ENCODE data around the gene IQGAP2. TPM values are rescaled to one million over a fixed set of nuclear protein-coding genes. Genes with fewer than 3 reads are reported as not detected.

Gene IQGAP2
- total and polyA plus RNA-seq, 9 of the 15 experiments (the other 6 are each of a cell fraction or from before 2014, with no cell fraction given): 8.7 to 23.2 (median 17.4) TPM

DNA sequence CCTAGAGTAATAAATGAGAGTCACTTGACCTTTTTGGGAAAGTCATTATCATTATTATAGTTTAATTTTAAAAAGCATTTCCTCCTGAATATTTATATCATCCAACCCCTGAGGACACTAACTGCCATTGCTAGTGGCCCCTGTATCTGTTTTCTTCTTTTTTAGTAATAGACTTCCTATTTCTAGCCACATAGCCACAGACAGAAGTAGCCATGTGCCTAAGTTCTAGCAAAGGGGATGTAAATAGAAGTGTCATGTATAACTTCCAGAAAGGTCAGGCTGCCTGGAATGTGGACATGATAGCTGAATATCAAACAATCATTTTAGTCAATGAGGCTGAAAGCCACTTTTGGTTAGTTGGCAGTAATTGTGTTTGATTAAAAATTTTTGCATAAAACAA lies 37.5 kb upstream of the IQGAP2 start:
- Histone ChIP-seq H3K79me2 (ENCODE audit: control insufficient read depth, insufficient read depth, low read length) (no peaks in the 10 kb centered on the region), H2AFZ (ENCODE audit: low read depth, low read length) (peak overlapping the region; percentile 34), H3K27ac (ENCODE audit: extremely low read depth, low read depth, low read length) (no peak overlapping the region), H3K9me3 (replicated peaks; ENCODE audit: control insufficient read depth, insufficient read depth, low read depth, low read length) (no peaks in the 10 kb centered on the region), H3K4me1 (replicated peaks in 1 of 2; ENCODE audit: control insufficient read depth in 2 of 2, insufficient read depth in 2 of 2, low read length in 2 of 2) (peaks cover 8 to 44% of the 10 kb centered on the region in 2 experiments; a peak in 4 of 5 replicates), H4K20me1 (replicated peaks; ENCODE audit: control insufficient read depth, insufficient read depth, low read length) (no peaks in the 10 kb centered on the region), H3K9ac (ENCODE audit: insufficient read depth in 1 of 2, low read depth in 2 of 2, low read length in 2 of 2) (no peak overlapping the region), H3K36me3 (ENCODE audit: control insufficient read depth, insufficient read depth, low read length) (no peaks in the 10 kb centered on the region), H3K27me3 (ENCODE audit: control insufficient read depth in 2 of 2, insufficient read depth in 2 of 2, low read length in 2 of 2) (no peaks in the 10 kb centered on the region), H3K4me3 (no peak overlapping the region), H3K9me1 (ENCODE audit: control insufficient read depth, insufficient read depth, low read length) (no peaks in the 10 kb centered on the region), H3K4me2 (ENCODE audit: insufficient read depth, low read length) (no peak overlapping the region)
- no peak for FAIRE-seq
- ChIA-PET CTCF (ENCODE audit: low intra/inter-chr PET ratio) (no interaction called here), POLR2A (no interaction called here)
- no peak for TF ChIP-seq TRIM25 (IDR thresholded peaks at IDR 0.05; ENCODE audit: borderline replicate concordance)
- TF ChIP-seq, protein P1, sequence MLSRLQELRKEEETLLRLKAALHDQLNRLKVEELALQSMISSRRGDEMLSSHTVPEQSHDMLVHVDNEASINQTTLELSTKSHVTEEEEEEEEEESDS (CRISPR knock-in tag; IDR thresholded peaks at IDR 0.05): no peak
- TF ChIP-seq, protein P2, sequence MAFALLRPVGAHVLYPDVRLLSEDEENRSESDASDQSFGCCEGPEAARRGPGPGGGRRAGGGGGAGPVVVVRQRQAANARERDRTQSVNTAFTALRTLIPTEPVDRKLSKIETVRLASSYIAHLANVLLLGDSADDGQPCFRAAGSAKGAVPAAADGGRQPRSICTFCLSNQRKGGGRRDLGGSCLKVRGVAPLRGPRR (CRISPR knock-in tag; IDR thresholded peaks at IDR 0.05): 0 out of 2 replicates have a peak, but pooled peaks have one; percentile 30
- in situ Hi-C loops (cut with MboI): no loop called here
- BruUV-seq (replicated peaks): no TSS peak
- intact Hi-C loops (cut with micrococcal nuclease): no loop called here
- no peak for ATAC-seq
- DNase-seq (ENCODE audit: extremely low read depth in 1 of 4, low spot score in 3 of 4): no peak

GRCh38 chr5:76366596-76366995 lies 36.5 kb upstream of the IQGAP2 start:
- no peak for FAIRE-seq
- H3K27ac ChIP-seq (ENCODE audit: extremely low read depth, low read depth, low read length): no peak overlapping the region
- in situ Hi-C loops (cut with MboI) (no loop called here), intact Hi-C loops (cut with micrococcal nuclease) (no loop called here)
- peaks cover 11 to 46% of the 10 kb centered on the region in 2 experiments for H3K4me1 ChIP-seq (replicated peaks in 1 of 2; ENCODE audit: control insufficient read depth in 2 of 2, insufficient read depth in 2 of 2, low read length in 2 of 2)
- H4K20me1 ChIP-seq (replicated peaks; ENCODE audit: control insufficient read depth, insufficient read depth, low read length): no peaks in the 10 kb centered on the region
- ChIA-PET CTCF (ENCODE audit: low intra/inter-chr PET ratio) (no interaction called here), POLR2A (interaction anchor here (0.6 kb wide), 1 partner anchor 23 kb away, joined by 3 read pairs; no protein-coding TSS in a partner anchor)
- no peaks in the 10 kb centered on the region for H3K27me3 ChIP-seq (ENCODE audit: control insufficient read depth in 2 of 2, insufficient read depth in 2 of 2, low read length in 2 of 2)
- no peaks in the 10 kb centered on the region for H3K36me3 ChIP-seq (ENCODE audit: control insufficient read depth, insufficient read depth, low read length)
- no peaks in the 10 kb centered on the region for H3K9me3 ChIP-seq (replicated peaks; ENCODE audit: control insufficient read depth, insufficient read depth, low read depth, low read length)
- no peak overlapping the region for H3K9ac ChIP-seq (ENCODE audit: insufficient read depth in 1 of 2, low read depth in 2 of 2, low read length in 2 of 2)
- no peaks in the 10 kb centered on the region for H3K79me2 ChIP-seq (ENCODE audit: control insufficient read depth, insufficient read depth, low read length)
- no peak for DNase-seq (ENCODE audit: extremely low read depth in 1 of 4, low spot score in 3 of 4)
- H3K9me1 ChIP-seq (ENCODE audit: control insufficient read depth, insufficient read depth, low read length): no peaks in the 10 kb centered on the region
- BruUV-seq (replicated peaks): no TSS peak
- H3K4me2 ChIP-seq (ENCODE audit: insufficient read depth, low read length): no peak overlapping the region
- ATAC-seq: no peak
- H3K4me3 ChIP-seq: no peak overlapping the region
- no peak overlapping the region for H2AFZ ChIP-seq (ENCODE audit: low read depth, low read length)
- WGBS (ENCODE audit: insufficient coverage, low coverage, missing lambda C conversion rate): 74% methylated on average over 2 of the region's 2 CpGs
- TF ChIP-seq CBX2 (IDR thresholded peaks at IDR 0.05; ENCODE audit: insufficient read depth, low read length, poor library complexity, severe bottlenecking): no peak
- TF ChIP-seq, protein P3, sequence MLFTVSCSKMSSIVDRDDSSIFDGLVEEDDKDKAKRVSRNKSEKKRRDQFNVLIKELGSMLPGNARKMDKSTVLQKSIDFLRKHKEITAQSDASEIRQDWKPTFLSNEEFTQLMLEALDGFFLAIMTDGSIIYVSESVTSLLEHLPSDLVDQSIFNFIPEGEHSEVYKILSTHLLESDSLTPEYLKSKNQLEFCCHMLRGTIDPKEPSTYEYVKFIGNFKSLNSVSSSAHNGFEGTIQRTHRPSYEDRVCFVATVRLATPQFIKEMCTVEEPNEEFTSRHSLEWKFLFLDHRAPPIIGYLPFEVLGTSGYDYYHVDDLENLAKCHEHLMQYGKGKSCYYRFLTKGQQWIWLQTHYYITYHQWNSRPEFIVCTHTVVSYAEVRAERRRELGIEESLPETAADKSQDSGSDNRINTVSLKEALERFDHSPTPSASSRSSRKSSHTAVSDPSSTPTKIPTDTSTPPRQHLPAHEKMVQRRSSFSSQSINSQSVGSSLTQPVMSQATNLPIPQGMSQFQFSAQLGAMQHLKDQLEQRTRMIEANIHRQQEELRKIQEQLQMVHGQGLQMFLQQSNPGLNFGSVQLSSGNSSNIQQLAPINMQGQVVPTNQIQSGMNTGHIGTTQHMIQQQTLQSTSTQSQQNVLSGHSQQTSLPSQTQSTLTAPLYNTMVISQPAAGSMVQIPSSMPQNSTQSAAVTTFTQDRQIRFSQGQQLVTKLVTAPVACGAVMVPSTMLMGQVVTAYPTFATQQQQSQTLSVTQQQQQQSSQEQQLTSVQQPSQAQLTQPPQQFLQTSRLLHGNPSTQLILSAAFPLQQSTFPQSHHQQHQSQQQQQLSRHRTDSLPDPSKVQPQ (CRISPR knock-in tag; IDR thresholded peaks at IDR 0.05; ENCODE audit: borderline replicate concordance): no peak
- no peak for TF ChIP-seq MAFK (IDR thresholded peaks at IDR 0.05; ENCODE audit: low read length)
- no peak for TF ChIP-seq POU5F1 (IDR thresholded peaks at IDR 0.05; ENCODE audit: borderline replicate concordance, low read depth, low read length, partially characterized antibody)
- TF ChIP-seq ZNF589 (CRISPR knock-in tag; IDR thresholded peaks at IDR 0.05; ENCODE audit: low read depth): no peak
- no peak for TF ChIP-seq RBM15 (IDR thresholded peaks at IDR 0.05; ENCODE audit: insufficient read depth, low read length)
- TF ChIP-seq KAT7 (CRISPR knock-in tag; IDR thresholded peaks at IDR 0.05; ENCODE audit: borderline replicate concordance): no peak
- no peak for TF ChIP-seq ZNF431 (CRISPR knock-in tag; IDR thresholded peaks at IDR 0.05)
